Measurements from ENCODE around the gene PIGM.

PIGM gene

GRCh38 chr1:160005070-160005469 lies 26.7 kb downstream of the PIGM start:
- no peak overlapping the region for H3K4me2 ChIP-seq (ENCODE audit: low read length)
- H3K27ac ChIP-seq (ENCODE audit: low read depth, low read length), result no peak overlapping the region
- DNase-seq, result no peak
- H3K79me2 ChIP-seq (ENCODE audit: control insufficient read depth, insufficient read depth, low read length, poor library complexity), result no peaks in the 10 kb centered on the region
- no peak overlapping the region for H2AFZ ChIP-seq (ENCODE audit: insufficient read depth, low read length, poor library complexity)
- H4K91ac ChIP-seq (ENCODE audit: low read depth, low read length), result no peak overlapping the region
- H2BK5ac ChIP-seq (ENCODE audit: low read depth, low read length, poor library complexity), result no peak overlapping the region
- H3K23ac ChIP-seq (ENCODE audit: low read length), result no peak overlapping the region
- H2BK12ac ChIP-seq (ENCODE audit: low read length), result no peak overlapping the region
- no peaks in the 10 kb centered on the region for H3K79me1 ChIP-seq (ENCODE audit: low read length)
- no peak overlapping the region for H4K12ac ChIP-seq (ENCODE audit: low read depth, low read length)
- H2AK5ac ChIP-seq (ENCODE audit: low read length), result no peak overlapping the region
- no peaks in the 10 kb centered on the region for H3K27me3 ChIP-seq (ENCODE audit: insufficient read depth, low read length)
- WGBS (ENCODE audit: extremely low coverage, insufficient coverage, insufficient read length), result no CpG with 5 or more reads among the region's 4 CpGs
- H3K4ac ChIP-seq (ENCODE audit: low read depth, low read length), result no peak overlapping the region
- peaks cover 1% of the 10 kb centered on the region for H3K9me3 ChIP-seq (ENCODE audit: insufficient read depth, low read depth, low read length)
- no peaks in the 10 kb centered on the region for H3K36me3 ChIP-seq (ENCODE audit: control insufficient read depth in 1 of 2, insufficient read depth in 2 of 2, low read length in 2 of 2)
- H3K4me3 ChIP-seq (ENCODE audit: low read depth, low read length), result no peak overlapping the region
- H3K9ac ChIP-seq (ENCODE audit: low read length), result no peak overlapping the region
- H3K4me1 ChIP-seq (ENCODE audit: control insufficient read depth in 1 of 2, insufficient read depth in 2 of 2, low read length in 2 of 2), result no peaks in the 10 kb centered on the region
- no peak overlapping the region for H3K18ac ChIP-seq (ENCODE audit: low read length)
- no peak overlapping the region for H2BK120ac ChIP-seq (ENCODE audit: insufficient read depth, low read length, poor library complexity)
- H4K8ac ChIP-seq (ENCODE audit: low read depth, low read length), result no peak overlapping the region
- H3K14ac ChIP-seq (ENCODE audit: low read length), result no peak overlapping the region

- no CpG with 5 or more reads among the region's 2 CpGs for WGBS (ENCODE audit: extremely low coverage, insufficient coverage, insufficient read length)
- H3K18ac ChIP-seq (ENCODE audit: low read length), result no peak overlapping the region
- H2BK12ac ChIP-seq (ENCODE audit: low read length), result no peak overlapping the region
- H3K9ac ChIP-seq (ENCODE audit: low read length), result no peak overlapping the region
- H3K4me3 ChIP-seq (ENCODE audit: low read depth, low read length), result no peak overlapping the region
- H2BK120ac ChIP-seq (ENCODE audit: insufficient read depth, low read length, poor library complexity), result no peak overlapping the region
- no peak overlapping the region for H4K8ac ChIP-seq (ENCODE audit: low read depth, low read length)
- no peak overlapping the region for H3K4me2 ChIP-seq (ENCODE audit: low read length)
- DNase-seq, result no peak
- no peak overlapping the region for H2AK5ac ChIP-seq (ENCODE audit: low read length)
- H3K14ac ChIP-seq (ENCODE audit: low read length), result no peak overlapping the region
- peaks cover 1% of the 10 kb centered on the region for H3K9me3 ChIP-seq (ENCODE audit: insufficient read depth, low read depth, low read length)
- no peak overlapping the region for H4K12ac ChIP-seq (ENCODE audit: low read depth, low read length)
- no peak overlapping the region for H4K91ac ChIP-seq (ENCODE audit: low read depth, low read length)
- H3K4me1 ChIP-seq (ENCODE audit: control insufficient read depth in 1 of 2, insufficient read depth in 2 of 2, low read length in 2 of 2), result no peaks in the 10 kb centered on the region
- H3K79me1 ChIP-seq (ENCODE audit: low read length), result no peaks in the 10 kb centered on the region
- H3K79me2 ChIP-seq (ENCODE audit: control insufficient read depth, insufficient read depth, low read length, poor library complexity), result no peaks in the 10 kb centered on the region
- H3K4ac ChIP-seq (ENCODE audit: low read depth, low read length), result no peak overlapping the region
- H2BK5ac ChIP-seq (ENCODE audit: low read depth, low read length, poor library complexity), result no peak overlapping the region
- H3K36me3 ChIP-seq (ENCODE audit: control insufficient read depth in 1 of 2, insufficient read depth in 2 of 2, low read length in 2 of 2), result no peaks in the 10 kb centered on the region
- H2AFZ ChIP-seq (ENCODE audit: insufficient read depth, low read length, poor library complexity), result no peak overlapping the region
- H3K23ac ChIP-seq (ENCODE audit: low read length), result no peak overlapping the region
- H3K27me3 ChIP-seq (ENCODE audit: insufficient read depth, low read length), result no peaks in the 10 kb centered on the region
- H3K27ac ChIP-seq (ENCODE audit: low read depth, low read length), result no peak overlapping the region
Measured at GRCh38 chr1:160004425-160004824, 27.4 kb downstream of the PIGM start.

GRCh38 chr1:160004001-160004400 lies 27.8 kb downstream of the PIGM start:
- no peaks in the 10 kb centered on the region for H3K36me3 ChIP-seq (ENCODE audit: control insufficient read depth in 1 of 2, insufficient read depth in 2 of 2, low read length in 2 of 2)
- H2AK5ac ChIP-seq (ENCODE audit: low read length), result no peak overlapping the region
- no peak overlapping the region for H4K8ac ChIP-seq (ENCODE audit: low read depth, low read length)
- no peak for DNase-seq
- no peaks in the 10 kb centered on the region for H3K27me3 ChIP-seq (ENCODE audit: insufficient read depth, low read length)
- no peak overlapping the region for H2BK5ac ChIP-seq (ENCODE audit: low read depth, low read length, poor library complexity)
- H3K4ac ChIP-seq (ENCODE audit: low read depth, low read length), result no peak overlapping the region
- H3K27ac ChIP-seq (ENCODE audit: low read depth, low read length), result no peak overlapping the region
- no peak overlapping the region for H3K9ac ChIP-seq (ENCODE audit: low read length)
- H3K79me1 ChIP-seq (ENCODE audit: low read length), result no peaks in the 10 kb centered on the region
- H3K4me1 ChIP-seq (ENCODE audit: control insufficient read depth in 1 of 2, insufficient read depth in 2 of 2, low read length in 2 of 2), result no peaks in the 10 kb centered on the region
- H2BK12ac ChIP-seq (ENCODE audit: low read length), result no peak overlapping the region
- H2AFZ ChIP-seq (ENCODE audit: insufficient read depth, low read length, poor library complexity), result no peak overlapping the region
- H3K18ac ChIP-seq (ENCODE audit: low read length), result no peak overlapping the region
- no peaks in the 10 kb centered on the region for H3K79me2 ChIP-seq (ENCODE audit: control insufficient read depth, insufficient read depth, low read length, poor library complexity)
- no peak overlapping the region for H3K4me2 ChIP-seq (ENCODE audit: low read length)
- no peak overlapping the region for H3K4me3 ChIP-seq (ENCODE audit: low read depth, low read length)
- H4K91ac ChIP-seq (ENCODE audit: low read depth, low read length), result no peak overlapping the region
- H4K12ac ChIP-seq (ENCODE audit: low read depth, low read length), result no peak overlapping the region
- H3K23ac ChIP-seq (ENCODE audit: low read length), result no peak overlapping the region
- H3K9me3 ChIP-seq (ENCODE audit: insufficient read depth, low read depth, low read length), result peaks cover 1% of the 10 kb centered on the region
- no CpG with 5 or more reads among the region's 1 CpG for WGBS (ENCODE audit: extremely low coverage, insufficient coverage, insufficient read length)
- no peak overlapping the region for H2BK120ac ChIP-seq (ENCODE audit: insufficient read depth, low read length, poor library complexity)
- no peak overlapping the region for H3K14ac ChIP-seq (ENCODE audit: low read length)

- no peaks in the 10 kb centered on the region for H3K36me3 ChIP-seq (ENCODE audit: control insufficient read depth in 1 of 2, insufficient read depth in 2 of 2, low read length in 2 of 2)
- no peak for DNase-seq
- no peak overlapping the region for H2AK5ac ChIP-seq (ENCODE audit: low read length)
- H3K4me3 ChIP-seq (ENCODE audit: low read depth, low read length), result no peak overlapping the region
- H3K79me2 ChIP-seq (ENCODE audit: control insufficient read depth, insufficient read depth, low read length, poor library complexity), result no peaks in the 10 kb centered on the region
- H3K9ac ChIP-seq (ENCODE audit: low read length), result no peak overlapping the region
- H2BK120ac ChIP-seq (ENCODE audit: insufficient read depth, low read length, poor library complexity), result no peak overlapping the region
- H2AFZ ChIP-seq (ENCODE audit: insufficient read depth, low read length, poor library complexity), result no peak overlapping the region
- no peak overlapping the region for H3K4ac ChIP-seq (ENCODE audit: low read depth, low read length)
- WGBS (ENCODE audit: extremely low coverage, insufficient coverage, insufficient read length), result no CpG with 5 or more reads among the region's 2 CpGs
- no peaks in the 10 kb centered on the region for H3K79me1 ChIP-seq (ENCODE audit: low read length)
- no peak overlapping the region for H3K18ac ChIP-seq (ENCODE audit: low read length)
- peaks cover 0 to 2% of the 10 kb centered on the region in 2 experiments for H3K4me1 ChIP-seq (ENCODE audit: control insufficient read depth in 1 of 2, insufficient read depth in 2 of 2, low read length in 2 of 2)
- no peak overlapping the region for H3K23ac ChIP-seq (ENCODE audit: low read length)
- no peaks in the 10 kb centered on the region for H3K27me3 ChIP-seq (ENCODE audit: insufficient read depth, low read length)
- no peak overlapping the region for H4K12ac ChIP-seq (ENCODE audit: low read depth, low read length)
- no peak overlapping the region for H2BK12ac ChIP-seq (ENCODE audit: low read length)
- peaks cover 1% of the 10 kb centered on the region for H3K9me3 ChIP-seq (ENCODE audit: insufficient read depth, low read depth, low read length)
- H3K27ac ChIP-seq (ENCODE audit: low read depth, low read length), result no peak overlapping the region
- H4K91ac ChIP-seq (ENCODE audit: low read depth, low read length), result no peak overlapping the region
- H3K4me2 ChIP-seq (ENCODE audit: low read length), result no peak overlapping the region
- no peak overlapping the region for H4K8ac ChIP-seq (ENCODE audit: low read depth, low read length)
- H3K14ac ChIP-seq (ENCODE audit: low read length), result no peak overlapping the region
- H2BK5ac ChIP-seq (ENCODE audit: low read depth, low read length, poor library complexity), result no peak overlapping the region
Measured at GRCh38 chr1:160001440-160001839, 30.4 kb downstream of the PIGM start.

All from trophoblast cell (in vitro differentiated cells and primary cell).